ENCODE data around the gene ADAMTSL3.
"Not testable (repeated sequence)": the region's sequence is repeated elsewhere in the genome, so short reads cannot be mapped to it uniquely, and the experiment has no call there.

Gene ADAMTSL3

GRCh38 chr15:83702314-83702713, 48.4 kb downstream of the ADAMTSL3 start:
- not testable (repeated sequence) for H3K4me1 Mint-ChIP-seq; H3K36me3 Mint-ChIP-seq; H3K9me3 Mint-ChIP-seq; DNase-seq; H3K27ac Mint-ChIP-seq; ATAC-seq (replicated peaks); H3K4me3 Mint-ChIP-seq; H3K27me3 Mint-ChIP-seq

DNA sequence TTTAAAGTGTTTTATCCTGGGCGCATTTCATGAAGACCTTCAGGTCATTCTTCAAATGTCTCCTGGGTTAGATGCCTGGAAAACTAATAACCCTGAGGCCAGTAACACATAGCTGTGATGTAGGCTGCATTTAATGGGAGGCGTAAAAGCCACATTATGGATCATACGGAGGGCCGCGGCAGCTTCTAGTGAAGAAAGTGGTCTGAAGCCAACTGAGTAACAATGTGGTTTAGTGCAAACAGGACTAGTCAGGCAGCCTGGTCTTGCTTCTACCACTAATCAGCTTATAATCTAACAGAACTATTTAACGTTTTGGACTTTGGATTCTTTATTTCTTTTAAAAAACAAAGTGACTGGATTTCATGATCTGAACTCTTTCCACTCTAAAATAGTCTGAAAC, 54.4 kb downstream of the ADAMTSL3 start:
- no peak overlapping the region for H3K27ac Mint-ChIP-seq
- no peaks in the 10 kb centered on the region for H3K9me3 Mint-ChIP-seq
- no peak for DNase-seq
- H3K36me3 Mint-ChIP-seq: no peaks in the 10 kb centered on the region
- H3K27me3 Mint-ChIP-seq: no peaks in the 10 kb centered on the region
- no peaks in the 10 kb centered on the region for H3K4me1 Mint-ChIP-seq
- no peak overlapping the region for H3K4me3 Mint-ChIP-seq
- no peak for ATAC-seq (replicated peaks)

DNA sequence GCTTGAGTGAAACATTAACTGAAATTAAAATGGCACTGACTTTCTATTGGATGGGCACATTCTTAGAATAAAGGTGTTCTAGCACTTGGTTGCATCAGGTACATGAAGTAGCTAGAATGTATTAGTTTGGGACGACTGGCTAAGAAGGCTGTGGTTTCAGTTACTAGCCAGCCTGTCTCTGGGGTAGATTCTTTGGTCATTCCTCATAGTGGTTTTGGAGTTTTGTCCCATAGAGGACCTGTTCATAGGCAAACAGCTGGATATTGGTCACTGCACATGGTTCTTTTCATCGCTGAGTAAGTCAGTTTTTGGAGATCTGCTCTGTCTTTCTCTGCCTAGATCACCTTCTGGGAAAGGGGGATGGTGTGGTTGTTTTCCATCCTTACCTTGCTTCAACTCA, 55.3 kb downstream of the ADAMTSL3 start:
- no peak overlapping the region for H3K27ac Mint-ChIP-seq
- no peaks in the 10 kb centered on the region for H3K4me1 Mint-ChIP-seq
- DNase-seq: no peak

GRCh38 chr15:83709811-83710210, 55.9 kb downstream of the ADAMTSL3 start:
- DNase-seq (no peak), ATAC-seq (replicated peaks) (no peak)
- Mint-ChIP-seq H3K36me3 (no peaks in the 10 kb centered on the region), H3K27me3 (peaks cover 0 to 3% of the 10 kb centered on the region in 2 donors), H3K4me3 (no peak overlapping the region), H3K4me1 (no peaks in the 10 kb centered on the region), H3K27ac (no peak overlapping the region), H3K9me3 (no peaks in the 10 kb centered on the region)

More for the DNA sequence above, 55.3 kb downstream of the ADAMTSL3 start:
- no peaks in the 10 kb centered on the region for H3K36me3 Mint-ChIP-seq
- no peaks in the 10 kb centered on the region for H3K9me3 Mint-ChIP-seq
- H3K27me3 Mint-ChIP-seq: no peaks in the 10 kb centered on the region
- ATAC-seq (replicated peaks): no peak
- no peak overlapping the region for H3K4me3 Mint-ChIP-seq

GRCh38 chr15:83710452-83710851, 56.5 kb downstream of the ADAMTSL3 start:
- Mint-ChIP-seq H3K4me3 (no peak overlapping the region), H3K9me3 (no peaks in the 10 kb centered on the region), H3K27me3 (peaks cover 0 to 6% of the 10 kb centered on the region in 2 donors), H3K36me3 (no peaks in the 10 kb centered on the region), H3K4me1 (no peaks in the 10 kb centered on the region), H3K27ac (no peak overlapping the region)
- DNase-seq (no peak), ATAC-seq (replicated peaks) (no peak)

DNA sequence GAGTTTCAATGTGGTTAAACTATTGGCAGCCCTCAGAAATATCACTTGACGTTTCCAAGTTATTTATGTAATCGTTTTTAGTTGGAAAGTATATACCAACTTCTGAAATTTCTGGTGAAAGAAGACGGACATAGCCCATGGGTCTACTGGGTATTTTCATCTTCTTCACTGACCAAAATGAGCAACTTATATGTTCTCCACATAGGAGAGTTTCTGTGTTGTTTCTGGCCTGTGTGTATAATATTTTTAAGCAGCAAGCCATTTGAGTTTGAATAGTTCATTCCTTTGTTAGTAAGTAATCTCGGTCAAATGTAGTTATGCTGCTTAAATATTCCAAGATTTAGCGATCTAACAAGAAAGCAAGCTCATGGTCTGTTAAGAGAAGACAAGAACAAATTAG, 57.3 kb downstream of the ADAMTSL3 start:
- no peaks in the 10 kb centered on the region for H3K36me3 Mint-ChIP-seq
- DNase-seq (no peak), ATAC-seq (replicated peaks) (no peak)
- no peak overlapping the region for H3K4me3 Mint-ChIP-seq
- H3K9me3 Mint-ChIP-seq: no peaks in the 10 kb centered on the region
- H3K27ac Mint-ChIP-seq: no peak overlapping the region
- H3K27me3 Mint-ChIP-seq: peaks cover 0 to 6% of the 10 kb centered on the region in 2 donors
- H3K4me1 Mint-ChIP-seq: no peaks in the 10 kb centered on the region

- H3K27ac Mint-ChIP-seq: no peak overlapping the region
- H3K27me3 Mint-ChIP-seq: peaks cover 0 to 6% of the 10 kb centered on the region in 2 donors
- no peak overlapping the region for H3K4me3 Mint-ChIP-seq
- no peaks in the 10 kb centered on the region for H3K4me1 Mint-ChIP-seq
- DNase-seq (no peak), ATAC-seq (replicated peaks) (no peak)
- H3K36me3 Mint-ChIP-seq: no peaks in the 10 kb centered on the region
- H3K9me3 Mint-ChIP-seq: no peaks in the 10 kb centered on the region
Measured at GRCh38 chr15:83713242-83713641, 59.3 kb downstream of the ADAMTSL3 start.

DNA sequence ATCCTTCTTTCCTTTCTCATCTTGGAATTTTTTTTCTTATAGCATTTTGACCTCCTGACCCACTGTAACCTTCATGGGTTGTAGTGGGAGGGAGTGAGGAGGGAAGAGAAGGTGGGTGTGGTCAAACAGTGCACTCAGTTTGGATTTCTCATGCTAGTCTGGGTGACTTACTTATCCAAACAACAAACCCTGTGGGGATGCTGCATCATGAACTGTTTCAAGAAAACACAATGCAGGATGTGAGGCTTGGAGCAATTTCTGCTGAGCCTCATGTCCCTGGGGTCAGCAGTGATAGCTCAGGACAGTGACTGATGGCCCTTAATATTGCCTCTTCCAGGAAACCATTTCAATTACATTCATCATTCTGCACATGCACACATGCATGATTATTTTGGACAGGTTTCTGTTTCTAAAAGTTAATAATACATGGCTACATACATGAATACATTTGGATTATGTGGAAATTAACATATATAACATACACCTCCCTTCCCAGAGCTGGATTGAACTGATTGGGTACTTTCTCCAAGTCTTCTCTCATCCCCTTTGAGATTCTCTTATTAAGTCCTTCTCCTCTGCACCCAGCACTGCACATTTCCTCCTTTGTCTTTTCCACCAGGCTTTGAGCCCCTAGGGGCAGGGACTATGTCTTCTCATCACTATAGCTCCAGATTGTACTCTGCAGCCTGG, 61.2 kb downstream of the ADAMTSL3 start:
- DNase-seq: no peak
- no peak for ATAC-seq (replicated peaks)
- no peak overlapping the region for H3K27ac Mint-ChIP-seq
- H3K9me3 Mint-ChIP-seq: no peaks in the 10 kb centered on the region
- H3K4me3 Mint-ChIP-seq: no peak overlapping the region
- peaks cover 0 to 6% of the 10 kb centered on the region in 2 donors for H3K27me3 Mint-ChIP-seq
- no peaks in the 10 kb centered on the region for H3K4me1 Mint-ChIP-seq
- no peaks in the 10 kb centered on the region for H3K36me3 Mint-ChIP-seq

GRCh38 chr15:83716605-83717004, 62.7 kb downstream of the ADAMTSL3 start:
- H3K4me3 Mint-ChIP-seq: no peak overlapping the region
- peaks cover 0 to 6% of the 10 kb centered on the region in 2 donors for H3K27me3 Mint-ChIP-seq
- no peak for DNase-seq
- H3K36me3 Mint-ChIP-seq: no peaks in the 10 kb centered on the region
- H3K4me1 Mint-ChIP-seq: no peaks in the 10 kb centered on the region
- no peak for ATAC-seq (replicated peaks)
- H3K9me3 Mint-ChIP-seq: no peaks in the 10 kb centered on the region
- no peak overlapping the region for H3K27ac Mint-ChIP-seq

DNA sequence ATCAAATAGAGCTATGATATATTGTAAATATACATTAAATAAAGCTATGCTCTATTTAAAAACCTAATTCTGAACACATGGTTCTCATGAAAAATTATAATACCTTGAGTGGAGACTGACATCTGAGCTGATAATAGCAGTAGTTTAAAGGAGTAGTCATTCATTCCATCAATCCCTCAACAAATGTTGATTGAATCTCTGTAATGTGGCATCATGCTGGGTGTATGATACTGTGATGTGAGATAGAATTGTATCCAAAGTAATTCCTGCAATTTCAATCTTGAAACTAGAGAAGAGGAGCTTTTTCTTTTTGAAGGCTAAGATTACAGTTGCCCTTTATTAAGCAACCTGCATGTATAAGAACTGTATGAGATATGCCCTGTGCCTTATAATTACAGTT, 63.1 kb downstream of the ADAMTSL3 start:
- Mint-ChIP-seq H3K27ac (no peak overlapping the region), H3K36me3 (no peaks in the 10 kb centered on the region), H3K4me1 (no peaks in the 10 kb centered on the region), H3K4me3 (no peak overlapping the region), H3K9me3 (no peaks in the 10 kb centered on the region), H3K27me3 (peaks cover 0 to 6% of the 10 kb centered on the region in 2 donors)
- ATAC-seq (replicated peaks): no peak
- no peak for DNase-seq

DNA sequence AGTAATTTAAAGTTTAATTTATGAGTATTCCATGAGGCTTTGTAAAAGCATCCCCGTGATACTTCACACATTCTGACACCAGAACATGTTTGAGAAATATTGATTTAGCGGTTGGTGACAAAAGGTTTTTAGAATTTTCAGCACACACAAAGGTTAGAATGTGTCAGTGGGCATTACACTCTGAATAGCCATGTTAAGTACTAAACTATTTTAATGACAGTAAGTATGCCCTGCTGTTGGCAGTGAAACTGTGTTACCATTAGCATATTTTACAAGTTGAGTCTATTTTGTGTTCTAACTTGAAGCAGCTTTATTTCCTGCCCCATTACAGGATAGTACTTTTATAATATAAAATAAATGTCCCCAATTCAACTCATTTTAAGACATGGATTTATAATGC, 66.5 kb downstream of the ADAMTSL3 start:
- H3K4me1 Mint-ChIP-seq: no peaks in the 10 kb centered on the region
- no peak overlapping the region for H3K4me3 Mint-ChIP-seq
- no peak for ATAC-seq (replicated peaks)
- DNase-seq: no peak
- no peaks in the 10 kb centered on the region for H3K27me3 Mint-ChIP-seq
- H3K9me3 Mint-ChIP-seq: peaks cover 0 to 2% of the 10 kb centered on the region in 2 donors
- H3K27ac Mint-ChIP-seq: no peak overlapping the region
- no peaks in the 10 kb centered on the region for H3K36me3 Mint-ChIP-seq

GRCh38 chr15:83721031-83721430, 67.1 kb downstream of the ADAMTSL3 start:
- no peak overlapping the region for H3K4me3 Mint-ChIP-seq
- H3K27me3 Mint-ChIP-seq: no peaks in the 10 kb centered on the region
- no peaks in the 10 kb centered on the region for H3K36me3 Mint-ChIP-seq

DNA sequence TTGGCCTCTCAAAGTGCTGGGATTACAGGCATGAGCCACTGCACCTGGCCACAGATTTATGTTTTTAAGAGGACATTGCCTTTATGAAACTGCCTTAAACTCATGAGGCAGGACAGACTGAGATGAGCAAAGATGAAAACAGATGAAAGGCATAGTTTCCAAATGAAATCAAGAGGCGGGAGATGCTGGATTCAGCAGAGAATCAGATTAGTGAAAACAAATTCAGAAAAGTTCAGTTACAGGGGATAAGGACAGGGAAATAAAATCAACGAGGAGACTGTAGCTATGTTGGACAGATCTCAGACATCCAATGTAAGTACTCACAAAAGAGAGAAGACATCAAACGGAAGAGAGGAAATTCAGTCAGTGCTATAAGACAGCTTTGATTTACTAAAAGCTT, 68.1 kb downstream of the ADAMTSL3 start:
- ATAC-seq (replicated peaks) (no peak), DNase-seq (no peak)
- Mint-ChIP-seq H3K36me3 (no peaks in the 10 kb centered on the region), H3K27me3 (no peaks in the 10 kb centered on the region), H3K9me3 (peaks cover 4 to 7% of the 10 kb centered on the region in 2 donors), H3K4me1 (no peaks in the 10 kb centered on the region), H3K4me3 (no peak overlapping the region), H3K27ac (no peak overlapping the region)

More at GRCh38 chr15:83721031-83721430, 67.1 kb downstream of the ADAMTSL3 start:
- Mint-ChIP-seq H3K27ac (no peak overlapping the region), H3K9me3 (peaks cover 0 to 5% of the 10 kb centered on the region in 2 donors), H3K4me1 (no peaks in the 10 kb centered on the region)
- DNase-seq: no peak
- ATAC-seq (replicated peaks): no peak

- ATAC-seq (replicated peaks) (no peak), DNase-seq (no peak)
- Mint-ChIP-seq H3K27ac (no peak overlapping the region), H3K9me3 (peaks cover 7 to 8% of the 10 kb centered on the region in 2 donors), H3K36me3 (no peaks in the 10 kb centered on the region), H3K27me3 (no peaks in the 10 kb centered on the region), H3K4me1 (no peaks in the 10 kb centered on the region), H3K4me3 (no peak overlapping the region)
Measured at GRCh38 chr15:83723216-83723615, 69.3 kb downstream of the ADAMTSL3 start.

GRCh38 chr15:83732196-83732595, 78.3 kb downstream of the ADAMTSL3 start:
- Mint-ChIP-seq H3K4me1 (no peaks in the 10 kb centered on the region), H3K27me3 (peaks cover 0 to 12% of the 10 kb centered on the region in 2 donors), H3K36me3 (no peaks in the 10 kb centered on the region), H3K9me3 (peaks cover 0 to 5% of the 10 kb centered on the region in 2 donors), H3K4me3 (no peak overlapping the region), H3K27ac (no peak overlapping the region)
- ATAC-seq (replicated peaks) (no peak), DNase-seq (no peak)

Measured in stimulated activated naive B cell treated with anti-CD40 and anti-IgM and Interleukin-4, amounts not matched to agents 10 μg/mL and 1 μg/mL and 100 μg/mL, for 72 hours (primary cell).